ENCODE results near the gene TEX14. TPM values are rescaled to one million over a fixed set of nuclear protein-coding genes. Genes with fewer than 3 reads are reported as not detected.
A peak's percentile ranks its signal among the peaks of the same experiment; 100 is the strongest.

The TEX14 gene
- total and polyA plus RNA-seq, 8 donors, result 0.47 to 2.1 (median 1.3) TPM

DNA sequence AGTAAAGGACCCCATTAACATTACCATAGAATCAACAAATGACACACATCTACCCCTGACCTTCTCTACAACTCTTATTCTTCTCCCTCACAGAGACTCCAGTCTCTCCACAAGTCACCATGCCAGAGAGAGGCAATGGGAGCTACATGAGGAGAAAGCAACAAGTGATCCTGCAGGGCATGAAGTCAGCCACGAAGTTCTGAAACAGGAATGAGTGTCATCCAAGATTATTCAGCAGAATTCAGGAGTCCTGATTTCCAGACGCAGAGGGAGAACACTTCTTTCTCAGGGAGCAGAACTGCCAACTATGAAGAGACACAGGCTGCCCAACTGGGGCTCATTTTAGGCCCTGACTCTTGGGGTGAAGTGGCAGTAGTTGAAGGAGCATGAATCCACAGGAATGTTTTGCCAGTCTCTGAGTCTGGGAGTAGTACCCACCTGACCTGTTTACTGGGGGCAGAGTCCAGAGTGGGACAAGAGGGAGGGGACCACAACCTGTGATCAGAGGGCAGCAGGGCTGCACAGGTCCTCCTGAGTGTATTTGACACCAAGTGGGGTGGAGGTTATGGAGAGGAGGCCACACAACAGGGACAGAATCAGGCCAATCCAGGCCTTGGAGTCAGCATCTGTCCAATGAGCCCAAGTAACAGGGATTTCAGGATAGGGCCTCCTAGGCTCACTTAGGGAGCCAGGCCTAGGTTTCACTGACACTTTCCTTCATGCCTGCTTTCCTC is 175.0 kb downstream of the TEX14 start:
- Histone ChIP-seq H3K27me3 (no peaks in the 10 kb centered on the region), H3K36me3 (peaks cover 0 to 11% of the 10 kb centered on the region in 2 donors), H3K4me3 (peak overlapping the region; percentile 49 to 82), H3K27ac (peak overlapping the region; percentile 93 to 97), H3K9me3 (no peaks in the 10 kb centered on the region), H3K4me1 (peaks cover 26 to 65% of the 10 kb centered on the region in 2 donors)
- TF ChIP-seq CTCF (IDR thresholded peaks at IDR 0.05), result no peak
- DNase-seq (no peak), ATAC-seq (no peak)
- intact Hi-C loops (cut with DNase I), result no loop called here

GRCh38 chr17:58515286-58515685 is 176.6 kb downstream of the TEX14 start:
- Histone ChIP-seq H3K27ac (peak overlapping the region; percentile 77 to 97), H3K4me3 (no peak overlapping the region), H3K27me3 (no peaks in the 10 kb centered on the region), H3K4me1 (peaks cover 26 to 64% of the 10 kb centered on the region in 2 donors), H3K9me3 (no peaks in the 10 kb centered on the region), H3K36me3 (peaks cover 0 to 26% of the 10 kb centered on the region in 2 donors)
- ATAC-seq, result no peak
- no peak for TF ChIP-seq CTCF (IDR thresholded peaks at IDR 0.05)
- DNase-seq, result no peak
- intact Hi-C loops (cut with DNase I), result no loop called here

DNA sequence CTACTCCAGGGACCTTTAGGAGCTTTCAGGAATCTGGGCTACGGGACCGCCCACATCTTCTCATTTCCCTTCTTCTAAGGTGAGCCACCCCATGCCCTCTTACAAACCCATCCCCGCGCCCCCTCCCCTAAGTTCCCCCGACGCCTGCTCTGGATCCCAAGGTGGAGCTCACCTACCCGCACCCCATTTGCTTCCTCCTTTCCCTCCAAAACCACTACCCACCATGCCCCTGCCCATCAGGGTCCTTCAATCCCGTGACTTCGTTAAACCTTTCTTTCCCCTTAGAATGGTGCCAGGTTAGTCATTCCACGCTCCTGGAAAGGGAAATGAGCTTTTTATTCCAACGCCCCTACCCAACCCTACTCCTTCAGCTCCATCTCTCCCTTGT is 177.1 kb downstream of the TEX14 start:
- DNase-seq (no peak), ATAC-seq (no peak)
- TF ChIP-seq CTCF (IDR thresholded peaks at IDR 0.05), result no peak
- intact Hi-C loops (cut with DNase I), result no loop called here
- H3K27me3 ChIP-seq, result no peaks in the 10 kb centered on the region
- peaks cover 0 to 31% of the 10 kb centered on the region in 2 donors for H3K36me3 ChIP-seq
- peaks cover 26 to 59% of the 10 kb centered on the region in 2 donors for H3K4me1 ChIP-seq
- peak overlapping the region; percentile 73 to 85 for H3K4me3 ChIP-seq
- no peaks in the 10 kb centered on the region for H3K9me3 ChIP-seq
- H3K27ac ChIP-seq, result peak overlapping the region; percentile 77 to 97

DNA sequence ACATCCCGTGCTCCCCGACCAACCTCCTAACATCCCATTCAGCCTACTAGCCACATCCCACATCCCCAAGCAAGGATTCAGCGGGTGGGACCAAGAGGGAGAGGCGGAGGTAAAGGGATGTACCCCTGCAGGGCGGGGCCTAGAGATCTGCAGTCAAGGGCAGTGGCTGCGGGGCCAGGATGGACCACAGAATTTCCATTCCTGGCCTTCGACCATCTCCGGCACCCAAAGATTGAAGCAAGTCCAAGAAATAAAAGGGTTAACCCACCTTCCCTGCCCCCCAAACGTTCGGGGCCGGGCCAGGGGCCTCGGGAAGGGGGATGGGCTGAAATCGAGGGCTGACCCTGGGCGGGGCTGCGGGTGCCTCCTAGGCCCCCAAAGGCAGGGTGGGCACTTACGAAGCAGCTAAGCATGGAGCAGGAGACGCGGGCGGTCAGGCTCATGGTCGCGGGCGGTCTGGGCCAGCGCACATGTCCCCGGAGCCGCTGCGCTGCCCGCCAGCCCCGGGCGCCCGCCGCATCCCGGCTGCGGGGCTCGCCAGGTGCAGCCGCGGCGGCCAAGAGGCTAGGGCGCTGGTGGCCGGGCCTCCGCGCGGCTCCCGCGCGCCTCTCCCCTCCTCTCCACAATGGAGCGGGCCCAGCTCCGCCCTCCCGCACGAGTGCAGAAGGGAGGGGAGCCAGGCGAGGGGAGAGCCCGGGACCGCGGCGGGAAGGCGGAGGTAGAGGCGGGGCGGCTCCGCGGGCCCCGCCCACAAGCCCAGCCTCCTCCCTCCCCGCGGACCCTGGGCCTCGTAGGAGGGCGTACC is 177.7 kb downstream of the TEX14 start, which contains the start of gene MTMR4:
MTMR4 (minus strand) TSS at position 674 of the 805 bp plus-strand sequence; CDS start at position 443, 231 bp downstream.
- ATAC-seq (peak; percentile 60), DNase-seq (peak; percentile 80 to 97 (median 89))
- Histone ChIP-seq H3K9me3 (no peaks in the 10 kb centered on the region), H3K36me3 (peaks cover 0 to 37% of the 10 kb centered on the region in 2 donors), H3K4me3 (peak within 1 kb of the TSS; percentile 73 to 85), H3K4me1 (peaks cover 25 to 53% of the 10 kb centered on the region in 2 donors), H3K27me3 (no peaks in the 10 kb centered on the region), H3K27ac (peak within 1 kb of the TSS; percentile 77 to 97)
- intact Hi-C loops (cut with DNase I), result no loop called here
- no peak for TF ChIP-seq CTCF (IDR thresholded peaks at IDR 0.05)
